WTC11 (cell line): Measurements from ENCODE around the gene MAPRE2. TPM values are rescaled to one million over a fixed set of nuclear protein-coding genes. Genes with fewer than 3 reads are reported as not detected.

Source experiments
- ATAC-seq: fragments of 200-7000 bp; cut with Tn5 transposase; 2 replicates; pipeline ENCODE4 v1.10.0; 2021; ENCODE audit warnings: mild to moderate bottlenecking, moderate library complexity
- CTCF ChIA-PET: fragments of 300-600 bp; sonication (Branson Sonifier 250); formaldehyde crosslinking; loops from one replicate; lab custom pipeline; 2021; ENCODE audit warnings: antibody characterized with exemption; lab: Charles Lee
- POLR2A ChIA-PET: fragments of 350-600 bp; sonication (Branson Sonifier 250); formaldehyde crosslinking; loops from one replicate; lab custom pipeline; 2021; ENCODE audit warnings: antibody characterized with exemption; lab: Charles Lee
- DNase-seq: peaks from one replicate; pipeline ENCODE4 v3.0.0; 2021; ENCODE audit warnings: low spot score
- H3K27ac Mint-ChIP-seq: 2 replicates; pipeline ENCODE4 v1.8.0; 2021; ENCODE audit warnings: mixed read lengths
- H3K27me3 Mint-ChIP-seq: 2 replicates; pipeline ENCODE4 v1.8.0; 2021; ENCODE audit warnings: low read depth, mild to moderate bottlenecking, moderate library complexity, mixed read lengths
- H3K36me3 Mint-ChIP-seq: 2 replicates; pipeline ENCODE4 v1.8.0; 2021; ENCODE audit warnings: mixed read lengths
- H3K4me1 Mint-ChIP-seq: 2 replicates; pipeline ENCODE4 v1.8.0; 2022; ENCODE audit warnings: mixed read lengths
- H3K4me3 Mint-ChIP-seq: 2 replicates; pipeline ENCODE4 v1.8.0; 2021; ENCODE audit warnings: mild to moderate bottlenecking, moderate library complexity, mixed read lengths
- H3K9me3 Mint-ChIP-seq: 2 replicates; pipeline ENCODE4 v1.8.0; 2021; ENCODE audit warnings: mixed read lengths
- ATF6 ChIP-seq: sonication (generic); formaldehyde crosslinking; IDR thresholded peaks from 2 replicates; pipeline ENCODE4 v1.8.1; 2023; ENCODE audit warnings: mild to moderate bottlenecking, missing genetic modification reagents
- CREM ChIP-seq: sonication (generic); formaldehyde crosslinking; IDR thresholded peaks from 2 replicates; pipeline ENCODE4 v1.8.1; 2022; ENCODE audit warnings: mild to moderate bottlenecking, missing genetic modification reagents, moderate library complexity
- ELF4 ChIP-seq: sonication (generic); formaldehyde crosslinking; IDR thresholded peaks from 2 replicates; pipeline ENCODE4 v1.8.1; 2022; ENCODE audit warnings: low read depth, mild to moderate bottlenecking, moderate library complexity, missing genetic modification reagents
- ESRRA ChIP-seq: sonication (generic); formaldehyde crosslinking; IDR thresholded peaks from 2 replicates; pipeline ENCODE4 v1.8.1; 2022; ENCODE audit warnings: mild to moderate bottlenecking, missing genetic modification reagents, borderline replicate concordance
- ETV6 ChIP-seq: sonication (generic); formaldehyde crosslinking; IDR thresholded peaks from 2 replicates; pipeline ENCODE4 v1.8.1; 2022; ENCODE audit warnings: mild to moderate bottlenecking, missing genetic modification reagents
- FOXP1 ChIP-seq: sonication (generic); formaldehyde crosslinking; IDR thresholded peaks from 2 replicates; pipeline ENCODE4 v1.8.0; 2022; ENCODE audit warnings: missing genetic modification reagents, mild to moderate bottlenecking, moderate library complexity, borderline replicate concordance
- NFYB ChIP-seq: sonication (generic); formaldehyde crosslinking; conservative IDR thresholded peaks from 2 replicates; pipeline ENCODE4 v1.8.0; 2022; ENCODE audit warnings: low read depth, missing genetic modification reagents
- NR2C2 ChIP-seq: sonication (generic); formaldehyde crosslinking; IDR thresholded peaks from 2 replicates; pipeline ENCODE4 v1.8.0; 2022; ENCODE audit warnings: mild to moderate bottlenecking, missing genetic modification reagents
- NR3C1 ChIP-seq: sonication (generic); formaldehyde crosslinking; conservative IDR thresholded peaks from 2 replicates; pipeline ENCODE4 v1.8.1; 2023; ENCODE audit warnings: low read depth, mild to moderate bottlenecking, missing genetic modification reagents
- RORB ChIP-seq: fragments of 250-450 bp; sonication (Bioruptor Pico); IDR thresholded peaks from 2 replicates; pipeline ENCODE4 v1.9.0; 2021; ENCODE audit warnings: mild to moderate bottlenecking
- SMAD4 ChIP-seq: sonication (generic); formaldehyde crosslinking; IDR thresholded peaks from 2 replicates; pipeline ENCODE4 v1.8.0; 2022; ENCODE audit warnings: mild to moderate bottlenecking, missing genetic modification reagents
- SP1 ChIP-seq: sonication (generic); formaldehyde crosslinking; conservative IDR thresholded peaks from 2 replicates; pipeline ENCODE4 v1.8.1; 2022; ENCODE audit warnings: missing genetic modification reagents
- USF1 ChIP-seq: sonication (generic); formaldehyde crosslinking; IDR thresholded peaks from 2 replicates; pipeline ENCODE4 v1.8.0; 2022; ENCODE audit warnings: mild to moderate bottlenecking, missing genetic modification reagents
- ZBTB21 ChIP-seq: sonication (generic); formaldehyde crosslinking; IDR thresholded peaks from 2 replicates; pipeline ENCODE4 v1.8.1; 2023; ENCODE audit warnings: mild to moderate bottlenecking, missing genetic modification reagents, borderline replicate concordance
- ZMAT4 ChIP-seq: fragments of 250-450 bp; sonication (Bioruptor Pico); IDR thresholded peaks from 2 replicates; pipeline ENCODE4 v1.9.0; 2021; ENCODE audit warnings: mild to moderate bottlenecking
- ZNF138 ChIP-seq: sonication (generic); formaldehyde crosslinking; conservative IDR thresholded peaks from 2 replicates; pipeline ENCODE4 v1.8.1; 2022; ENCODE audit warnings: mild to moderate bottlenecking, moderate library complexity, missing genetic modification reagents
- ZNF396 ChIP-seq: fragments of 250-450 bp; sonication (Bioruptor Pico); IDR thresholded peaks from 2 replicates; pipeline ENCODE4 v1.8.0; 2021; ENCODE audit warnings: mild to moderate bottlenecking, moderate library complexity, borderline replicate concordance
- ZNF423 ChIP-seq: fragments of 250-450 bp; sonication (Bioruptor Pico); IDR thresholded peaks from 2 replicates; pipeline ENCODE4 v2.1.2; 2022; ENCODE audit warnings: mild to moderate bottlenecking, moderate library complexity
- total RNA-seq: library from RNA; stranded (reverse); gene quantifications from 3 replicates; pipeline ENCODE4 v1.2.3, GENCODE V29; 2021
- TF ChIP-seq, protein P1 (sequence below): sonication (generic); formaldehyde crosslinking; IDR thresholded peaks from 2 replicates; pipeline ENCODE4 v1.8.1; 2022; ENCODE audit warnings: low read depth, missing genetic modification reagents, borderline replicate concordance
- TF ChIP-seq, protein P2 (sequence below): sonication (generic); formaldehyde crosslinking; IDR thresholded peaks from 2 replicates; pipeline ENCODE4 v1.8.1; 2023; ENCODE audit warnings: mild to moderate bottlenecking, missing genetic modification reagents, moderate library complexity
- TF ChIP-seq, protein P3 (sequence below): sonication (generic); formaldehyde crosslinking; IDR thresholded peaks from 2 replicates; pipeline ENCODE4 v1.8.1; 2023; ENCODE audit warnings: mild to moderate bottlenecking, missing genetic modification reagents
- TF ChIP-seq, protein P4 (sequence below): fragments of 250-450 bp; sonication (Bioruptor Pico); IDR thresholded peaks from 2 replicates; pipeline ENCODE4 v2.1.2; 2022; ENCODE audit warnings: mild to moderate bottlenecking, moderate library complexity

Gene MAPRE2
- total RNA-seq, 1 experiment from 2014 or later = 20.4 TPM

GRCh38 chr18:35030277-35030989 is 10.8 kb upstream of the MAPRE2 start:
- ChIA-PET POLR2A (no interaction called here), CTCF (interaction anchor here (1.8 to 3.3 kb wide), 3 partner anchors 24 to 113 kb away, joined by 5 to 13 read pairs (median 12); no protein-coding TSS in a partner anchor)
- H3K27me3 Mint-ChIP-seq = no peaks in the 10 kb centered on the region
- TF ChIP-seq CREM = no peak
- no peak for TF ChIP-seq FOXP1
- TF ChIP-seq ETV6 (CRISPR knock-in tag) = no peak
- no peak for TF ChIP-seq ZNF138 (CRISPR knock-in tag)
- TF ChIP-seq, protein P1, sequence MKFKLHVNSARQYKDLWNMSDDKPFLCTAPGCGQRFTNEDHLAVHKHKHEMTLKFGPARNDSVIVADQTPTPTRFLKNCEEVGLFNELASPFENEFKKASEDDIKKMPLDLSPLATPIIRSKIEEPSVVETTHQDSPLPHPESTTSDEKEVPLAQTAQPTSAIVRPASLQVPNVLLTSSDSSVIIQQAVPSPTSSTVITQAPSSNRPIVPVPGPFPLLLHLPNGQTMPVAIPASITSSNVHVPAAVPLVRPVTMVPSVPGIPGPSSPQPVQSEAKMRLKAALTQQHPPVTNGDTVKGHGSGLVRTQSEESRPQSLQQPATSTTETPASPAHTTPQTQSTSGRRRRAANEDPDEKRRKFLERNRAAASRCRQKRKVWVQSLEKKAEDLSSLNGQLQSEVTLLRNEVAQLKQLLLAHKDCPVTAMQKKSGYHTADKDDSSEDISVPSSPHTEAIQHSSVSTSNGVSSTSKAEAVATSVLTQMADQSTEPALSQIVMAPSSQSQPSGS (CRISPR knock-in tag) = no peak
- no peak for TF ChIP-seq ZMAT4 (CRISPR knock-in tag)
- no peak for TF ChIP-seq ESRRA
- no peak for TF ChIP-seq NR2C2 (CRISPR knock-in tag)
- no peak for TF ChIP-seq ZNF423 (CRISPR knock-in tag)
- no peak for TF ChIP-seq ZNF396 (CRISPR knock-in tag)
- TF ChIP-seq, protein P2, sequence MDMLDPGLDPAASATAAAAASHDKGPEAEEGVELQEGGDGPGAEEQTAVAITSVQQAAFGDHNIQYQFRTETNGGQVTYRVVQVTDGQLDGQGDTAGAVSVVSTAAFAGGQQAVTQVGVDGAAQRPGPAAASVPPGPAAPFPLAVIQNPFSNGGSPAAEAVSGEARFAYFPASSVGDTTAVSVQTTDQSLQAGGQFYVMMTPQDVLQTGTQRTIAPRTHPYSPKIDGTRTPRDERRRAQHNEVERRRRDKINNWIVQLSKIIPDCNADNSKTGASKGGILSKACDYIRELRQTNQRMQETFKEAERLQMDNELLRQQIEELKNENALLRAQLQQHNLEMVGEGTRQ (CRISPR knock-in tag) = no peak
- TF ChIP-seq, protein P3, sequence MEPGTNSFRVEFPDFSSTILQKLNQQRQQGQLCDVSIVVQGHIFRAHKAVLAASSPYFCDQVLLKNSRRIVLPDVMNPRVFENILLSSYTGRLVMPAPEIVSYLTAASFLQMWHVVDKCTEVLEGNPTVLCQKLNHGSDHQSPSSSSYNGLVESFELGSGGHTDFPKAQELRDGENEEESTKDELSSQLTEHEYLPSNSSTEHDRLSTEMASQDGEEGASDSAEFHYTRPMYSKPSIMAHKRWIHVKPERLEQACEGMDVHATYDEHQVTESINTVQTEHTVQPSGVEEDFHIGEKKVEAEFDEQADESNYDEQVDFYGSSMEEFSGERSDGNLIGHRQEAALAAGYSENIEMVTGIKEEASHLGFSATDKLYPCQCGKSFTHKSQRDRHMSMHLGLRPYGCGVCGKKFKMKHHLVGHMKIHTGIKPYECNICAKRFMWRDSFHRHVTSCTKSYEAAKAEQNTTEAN (CRISPR knock-in tag) = no peak
- TF ChIP-seq SP1 (CRISPR knock-in tag) = no peak
- TF ChIP-seq ATF6 (CRISPR knock-in tag) = no peak
- no peak for TF ChIP-seq ELF4 (CRISPR knock-in tag)
- no peak for TF ChIP-seq NR3C1 (CRISPR knock-in tag)
- DNase-seq (no peak), ATAC-seq (no peak)
- H3K4me3 Mint-ChIP-seq = no peak overlapping the region
- H3K36me3 Mint-ChIP-seq = no peaks in the 10 kb centered on the region
- H3K9me3 Mint-ChIP-seq = no peaks in the 10 kb centered on the region; the same call in 1 of the 2 replicates
- H3K4me1 Mint-ChIP-seq = peaks cover 16% of the 10 kb centered on the region
- no peak overlapping the region for H3K27ac Mint-ChIP-seq

DNA sequence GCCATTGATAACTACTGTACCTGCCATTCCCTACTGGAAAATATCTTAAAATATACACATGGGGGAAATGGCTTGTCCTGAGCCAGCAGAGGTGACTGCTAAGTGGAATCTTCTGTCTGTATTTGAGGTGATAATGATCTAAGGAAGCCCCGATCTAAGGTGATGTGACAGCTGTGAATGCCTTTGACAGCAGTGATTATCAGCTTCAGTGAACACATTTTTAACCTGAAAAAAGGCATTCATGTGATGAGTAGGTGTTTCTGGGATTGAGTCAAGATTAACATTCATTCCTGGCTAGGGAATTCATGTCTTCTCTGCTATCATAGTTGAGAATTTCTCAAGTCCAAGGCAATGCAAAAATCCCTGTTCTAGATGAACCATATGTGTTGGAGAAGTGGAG is 9.1 kb upstream of the MAPRE2 start:
- H3K4me1 Mint-ChIP-seq = peaks cover 7% of the 10 kb centered on the region
- H3K4me3 Mint-ChIP-seq = no peak overlapping the region
- ChIA-PET CTCF (no interaction called here), POLR2A (no interaction called here)
- ATAC-seq = no peak
- H3K27me3 Mint-ChIP-seq = no peaks in the 10 kb centered on the region
- H3K36me3 Mint-ChIP-seq = no peaks in the 10 kb centered on the region
- TF ChIP-seq SMAD4 (no peak), ZBTB21 (no peak), ETV6 (CRISPR knock-in tag) (no peak), RORB (no peak), USF1 (no peak), NFYB (CRISPR knock-in tag) (no peak)
- TF ChIP-seq, protein P4, sequence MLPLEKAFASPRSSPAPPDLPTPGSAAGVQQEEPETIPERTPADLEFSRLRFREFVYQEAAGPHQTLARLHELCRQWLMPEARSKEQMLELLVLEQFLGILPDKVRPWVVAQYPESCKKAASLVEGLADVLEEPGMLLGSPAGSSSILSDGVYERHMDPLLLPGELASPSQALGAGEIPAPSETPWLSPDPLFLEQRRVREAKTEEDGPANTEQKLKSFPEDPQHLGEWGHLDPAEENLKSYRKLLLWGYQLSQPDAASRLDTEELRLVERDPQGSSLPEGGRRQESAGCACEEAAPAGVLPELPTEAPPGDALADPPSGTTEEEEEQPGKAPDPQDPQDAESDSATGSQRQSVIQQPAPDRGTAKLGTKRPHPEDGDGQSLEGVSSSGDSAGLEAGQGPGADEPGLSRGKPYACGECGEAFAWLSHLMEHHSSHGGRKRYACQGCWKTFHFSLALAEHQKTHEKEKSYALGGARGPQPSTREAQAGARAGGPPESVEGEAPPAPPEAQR = no peak
- TF ChIP-seq, protein P1 (CRISPR knock-in tag) = no peak
- no peak overlapping the region for H3K27ac Mint-ChIP-seq
- no peaks in the 10 kb centered on the region; the same call in 1 of the 2 replicates for H3K9me3 Mint-ChIP-seq
- no peak for DNase-seq
